GM19324 (cell line): ENCODE results near the gene SLC16A2.

ENCODE experiments used
- ATAC-seq: cut with Tn5 transposase; IDR thresholded peaks from one replicate; pipeline ENCODE4 v1.9.1; 2021; ENCODE audit warnings: mild to moderate bottlenecking, moderate library complexity; ENCODE audit not compliant: unreplicated experiment, low FRiP score

The SLC16A2 gene

GRCh38 chrX:74535086-74535407 is 113.8 kb downstream of the SLC16A2 start:
- no peak for ATAC-seq

GRCh38 chrX:74535408-74536151 is 114.3 kb downstream of the SLC16A2 start:
- no peak for ATAC-seq

GRCh38 chrX:74536152-74536831 is 115.0 kb downstream of the SLC16A2 start:
- ATAC-seq = peak; percentile 67

- no peak for ATAC-seq
Observed at GRCh38 chrX:74536832-74537371, 115.6 kb downstream of the SLC16A2 start.

- no peak for ATAC-seq
Observed at GRCh38 chrX:74540635-74541249, 119.4 kb downstream of the SLC16A2 start.

- no peak for ATAC-seq
Observed at GRCh38 chrX:74545880-74546523, 124.7 kb downstream of the SLC16A2 start.

- ATAC-seq = no peak
Observed at GRCh38 chrX:74546984-74547383, 125.7 kb downstream of the SLC16A2 start.

GRCh38 chrX:74550295-74550802 is 129.1 kb downstream of the SLC16A2 start:
- ATAC-seq = peak; percentile 78

- no peak for ATAC-seq
Observed at GRCh38 chrX:74551934-74552333, 130.6 kb downstream of the SLC16A2 start.

GRCh38 chrX:74557378-74557777 is 136.1 kb downstream of the SLC16A2 start:
- no peak for ATAC-seq

- ATAC-seq = no peak
Observed at GRCh38 chrX:74578137-74578536, 156.8 kb downstream of the SLC16A2 start.

GRCh38 chrX:74579597-74580198 is 158.4 kb downstream of the SLC16A2 start:
- ATAC-seq = no peak
